Measurements from ENCODE around the gene DTX3.
A peak's percentile ranks its signal among the peaks of the same experiment; 100 is the strongest.
"Not testable (repeated sequence)": the region's sequence is repeated elsewhere in the genome, so short reads cannot be mapped to it uniquely, and the experiment has no call there.

Gene DTX3

GRCh38 chr12:57637364-57637763, 32.7 kb downstream of the DTX3 start:
- DNase-seq, result no peak

- DNase-seq, result no peak
Observed at GRCh38 chr12:57638096-57638495, 33.5 kb downstream of the DTX3 start.

- no peak for DNase-seq
Observed at GRCh38 chr12:57640175-57641042, 35.8 kb downstream of the DTX3 start.

DNA sequence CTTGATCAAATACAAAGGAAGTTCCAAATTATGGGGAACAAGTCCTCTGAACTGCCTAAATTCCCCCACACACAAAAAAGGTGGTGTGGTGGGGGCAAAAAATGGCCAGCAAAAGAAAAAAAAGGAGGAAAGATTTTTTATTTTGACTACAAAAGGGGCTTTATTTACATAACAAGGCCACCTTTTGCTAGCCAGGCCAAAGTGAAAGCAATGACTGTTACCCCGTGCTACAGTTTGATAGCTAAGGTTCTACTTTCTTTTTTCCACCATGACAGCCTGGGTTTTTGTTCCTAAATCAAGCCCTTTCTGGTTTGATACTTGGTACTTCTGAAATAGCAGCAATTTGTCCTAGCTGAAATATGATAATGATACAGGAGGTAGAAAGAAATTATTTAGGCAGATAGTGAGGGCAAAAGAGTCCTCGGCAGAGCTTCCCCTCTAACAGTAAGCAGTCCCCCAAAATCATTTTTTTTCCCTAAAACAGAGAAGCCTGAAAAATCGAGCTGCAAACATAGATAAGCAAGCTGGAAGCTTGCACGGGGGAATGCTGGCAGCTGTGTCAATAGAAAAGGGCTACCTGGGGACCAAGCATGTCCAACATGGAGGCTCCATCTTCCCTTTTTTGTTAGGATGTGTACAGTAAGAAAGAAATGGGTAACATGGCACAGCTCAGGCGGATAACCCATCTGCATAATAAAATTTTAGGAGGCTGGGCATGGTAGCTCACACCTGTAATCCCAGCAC, 37.2 kb downstream of the DTX3 start:
- no peak for DNase-seq

DNA sequence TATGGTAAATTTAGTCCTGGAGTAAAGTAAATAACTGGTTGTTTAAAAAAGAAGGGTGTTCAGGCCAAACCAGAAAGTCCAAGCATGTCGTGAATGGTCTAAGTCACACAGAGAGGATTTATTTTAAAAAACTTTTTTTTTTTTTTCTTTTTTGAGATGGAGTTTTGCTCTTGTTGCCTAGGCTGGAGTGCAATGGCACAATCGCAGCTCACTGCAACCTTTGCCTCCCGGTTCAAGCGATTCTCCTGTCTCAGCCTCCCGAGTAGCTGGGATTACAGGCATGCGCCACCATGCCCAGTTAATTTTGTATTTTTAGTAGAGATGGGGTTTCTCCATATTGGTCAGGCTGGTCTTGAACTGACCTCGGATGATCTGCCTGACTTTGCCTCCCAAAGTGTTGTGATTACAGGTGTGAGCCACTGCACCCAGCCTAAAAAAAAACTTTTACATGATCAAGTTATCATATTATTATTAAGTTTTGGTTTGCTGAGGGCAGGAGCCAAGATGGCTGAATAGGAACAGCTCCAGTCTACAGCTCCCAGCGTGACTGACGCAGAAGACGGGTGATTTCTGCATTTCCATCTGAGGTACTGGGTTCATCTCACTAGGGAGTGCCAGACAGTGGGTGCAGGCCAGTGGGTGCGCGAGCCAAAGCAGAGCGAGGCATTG, 41.5 kb downstream of the DTX3 start:
- DNase-seq, result not testable (repeated sequence)

GRCh38 chr12:57646659-57647049, 42.0 kb downstream of the DTX3 start:
- DNase-seq, result not testable (repeated sequence)

DNA sequence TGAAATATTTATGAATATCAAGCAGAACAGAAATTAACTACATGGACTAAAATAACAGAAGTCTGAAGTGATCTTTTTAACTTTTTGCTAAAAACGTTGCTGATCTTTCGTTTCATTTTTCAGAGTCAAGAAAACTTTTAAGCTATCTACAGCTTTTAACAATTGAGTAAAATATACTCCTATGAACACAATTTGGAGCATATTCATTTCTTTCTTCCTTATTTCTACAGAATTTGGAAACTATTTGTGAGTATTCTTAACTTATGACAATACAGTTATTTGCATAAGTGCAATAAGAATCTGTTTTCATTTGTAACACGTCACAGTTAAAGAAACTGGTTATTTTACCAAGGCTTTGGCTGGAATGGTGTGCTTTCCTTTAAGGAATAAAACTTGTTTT, 49.4 kb downstream of the DTX3 start:
- DNase-seq, result no peak

GRCh38 chr12:57655541-57656240, 51.1 kb downstream of the DTX3 start:
- no peak for DNase-seq

- not testable (repeated sequence) for DNase-seq
Observed at GRCh38 chr12:57656408-57656807, 51.8 kb downstream of the DTX3 start.

GRCh38 chr12:57657744-57658143, 53.1 kb downstream of the DTX3 start:
- peak; percentile 39 for DNase-seq

DNA sequence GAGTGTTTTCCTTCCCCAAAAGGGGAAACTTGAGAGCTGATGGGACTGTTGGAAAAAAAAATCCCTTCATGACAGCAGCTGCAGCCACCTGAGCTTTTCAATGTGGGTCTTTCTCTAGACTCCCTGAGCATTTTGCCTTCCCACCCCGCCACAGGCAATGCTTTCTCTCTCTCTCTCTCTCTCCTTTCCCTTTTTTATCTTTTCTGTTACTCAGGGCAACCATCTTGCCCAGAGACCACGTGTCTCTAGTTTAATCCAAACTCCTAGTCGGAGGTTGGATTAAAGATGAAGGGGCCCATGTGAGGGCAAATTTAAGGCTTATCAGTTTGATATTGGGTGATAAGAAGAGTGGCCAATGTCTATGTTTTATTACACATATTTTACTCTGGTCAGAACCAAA, 54.3 kb downstream of the DTX3 start:
- DNase-seq, result no peak

Data from NCI-H2029 (cell line).